HG03354 (cell line): ENCODE data around the gene CLASP1.

Experiments used
- ATAC-seq: cut with Tn5 transposase; IDR thresholded peaks from one replicate; pipeline ENCODE4 v1.9.1; 2021; ENCODE audit warnings: mild to moderate bottlenecking; ENCODE audit not compliant: unreplicated experiment, poor library complexity, severe bottlenecking

Gene CLASP1

GRCh38 chr2:121524685-121525425 is 124.4 kb downstream of the CLASP1 start:
- no peak for ATAC-seq

- ATAC-seq: no peak
Measured at GRCh38 chr2:121521359-121521758, 127.9 kb downstream of the CLASP1 start.

- no peak for ATAC-seq
Measured at GRCh38 chr2:121520641-121520994, 128.6 kb downstream of the CLASP1 start.

- no peak for ATAC-seq
Measured at GRCh38 chr2:121519732-121520640, 129.3 kb downstream of the CLASP1 start.

- ATAC-seq: no peak
Measured at GRCh38 chr2:121519153-121519552, 130.1 kb downstream of the CLASP1 start.

- ATAC-seq: peak; percentile 65
Measured at GRCh38 chr2:121513597-121514333, 135.5 kb downstream of the CLASP1 start.

- ATAC-seq: no peak
Measured at GRCh38 chr2:121510857-121511256, 138.4 kb downstream of the CLASP1 start.

GRCh38 chr2:121506621-121507020 is 142.6 kb downstream of the CLASP1 start:
- ATAC-seq: no peak

- no peak for ATAC-seq
Measured at GRCh38 chr2:121505986-121506586, 143.2 kb downstream of the CLASP1 start.

GRCh38 chr2:121505005-121505404 is 144.3 kb downstream of the CLASP1 start:
- ATAC-seq: no peak

GRCh38 chr2:121504316-121504715 is 144.9 kb downstream of the CLASP1 start:
- no peak for ATAC-seq

GRCh38 chr2:121502781-121503180 is 146.5 kb downstream of the CLASP1 start:
- no peak for ATAC-seq

- no peak for ATAC-seq
Measured at GRCh38 chr2:121502246-121502645, 147.0 kb downstream of the CLASP1 start.

- ATAC-seq: no peak
Measured at GRCh38 chr2:121501554-121501953, 147.7 kb downstream of the CLASP1 start.

- ATAC-seq: no peak
Measured at GRCh38 chr2:121501031-121501430, 148.2 kb downstream of the CLASP1 start.

- no peak for ATAC-seq
Measured at GRCh38 chr2:121498731-121499130, 150.5 kb downstream of the CLASP1 start.

- no peak for ATAC-seq
Measured at GRCh38 chr2:121492409-121492808, 156.9 kb downstream of the CLASP1 start.

- ATAC-seq: no peak
Measured at GRCh38 chr2:121491518-121491917, 157.7 kb downstream of the CLASP1 start.

- no peak for ATAC-seq
Measured at GRCh38 chr2:121490584-121491133, 158.6 kb downstream of the CLASP1 start.
